ENCODE data around the gene COA1.
A peak's percentile ranks its signal among the peaks of the same experiment; 100 is the strongest.
"Not testable (repeated sequence)": the region's sequence is repeated elsewhere in the genome, so short reads cannot be mapped to it uniquely, and the experiment has no call there.

Gene COA1

DNA sequence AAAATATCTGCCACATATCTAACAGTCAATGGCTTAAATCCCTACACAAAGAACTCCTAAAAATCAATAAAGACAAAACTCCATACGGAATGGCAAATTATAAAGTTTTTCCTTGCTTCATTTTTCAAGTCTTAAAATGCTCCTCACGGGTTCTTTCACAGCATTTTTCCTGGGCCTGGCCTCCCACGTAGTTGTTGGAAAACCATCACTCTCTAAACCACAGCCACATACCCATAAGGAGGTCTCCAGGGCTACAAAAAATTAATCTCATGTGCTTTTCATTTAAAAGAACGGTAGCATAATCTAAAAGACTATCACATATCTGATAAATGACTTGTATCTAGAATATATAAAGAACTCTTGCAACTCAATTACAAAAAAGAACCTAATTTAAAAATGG lies 2.9 kb downstream of the COA1 start:
- no peak for DNase-seq

DNA sequence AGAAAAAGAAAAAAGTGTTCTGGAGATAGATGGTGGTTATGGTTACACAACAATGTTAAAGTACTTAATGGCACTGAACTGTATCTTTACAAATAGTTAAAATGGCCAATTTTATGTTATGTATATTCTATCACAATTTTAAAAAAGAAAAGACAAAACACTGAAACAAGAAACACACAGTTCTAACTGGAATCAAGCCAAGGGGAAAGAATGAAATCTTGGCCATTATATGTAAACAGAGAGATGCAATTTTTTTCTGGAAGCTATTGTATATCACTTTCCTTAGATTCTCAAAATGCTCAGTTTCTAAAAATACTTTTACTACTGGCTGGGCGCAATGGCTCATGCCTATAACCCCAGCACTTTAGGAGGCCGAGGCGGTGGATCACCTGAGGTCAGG lies 4.1 kb downstream of the COA1 start:
- DNase-seq = no peak

DNA sequence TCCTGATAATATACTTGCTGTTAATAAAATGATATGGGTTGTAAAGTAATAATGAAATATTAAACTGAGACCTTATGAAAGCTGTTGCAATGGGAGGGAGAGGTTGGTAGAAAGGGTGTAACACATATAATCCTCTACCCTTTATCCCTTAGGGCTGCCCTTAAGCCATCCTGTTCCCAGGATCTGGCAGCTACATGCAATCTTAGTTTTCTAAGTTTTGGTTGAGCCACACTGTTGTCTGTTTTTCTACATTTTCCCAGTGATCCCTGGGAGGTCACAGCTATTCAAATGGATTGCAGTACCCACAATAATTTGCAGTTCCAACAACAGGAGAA lies 6.3 kb downstream of the COA1 start:
- no peak for DNase-seq

DNA sequence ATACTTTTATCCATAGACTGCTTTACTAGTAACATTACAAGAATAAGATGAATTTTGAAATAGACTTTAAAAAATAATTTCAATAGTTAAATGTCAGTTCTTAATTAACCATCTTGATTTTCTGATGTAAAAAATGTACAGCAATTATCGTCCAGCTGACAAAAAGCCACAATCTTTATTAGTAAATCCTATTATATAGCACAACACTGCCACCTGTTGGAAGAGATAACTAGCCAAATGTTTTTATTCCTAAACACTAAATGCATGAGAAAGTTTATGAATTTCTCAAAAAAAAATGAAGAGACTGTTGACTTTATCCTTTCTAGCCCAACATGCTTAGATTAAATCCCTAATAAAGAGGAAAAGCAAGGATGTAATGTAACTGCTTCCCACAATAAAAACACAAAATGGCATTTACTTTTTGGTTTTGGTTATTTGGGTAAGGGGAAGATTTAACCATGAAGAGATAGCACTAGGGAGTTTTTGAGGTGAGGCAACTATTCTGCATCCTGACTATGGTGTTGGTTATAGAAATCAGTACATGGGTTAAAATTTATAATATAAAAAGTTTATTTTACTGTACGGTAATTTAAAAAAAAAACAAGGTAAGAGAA lies 8.0 kb downstream of the COA1 start:
- DNase-seq = peak; percentile 16

DNA sequence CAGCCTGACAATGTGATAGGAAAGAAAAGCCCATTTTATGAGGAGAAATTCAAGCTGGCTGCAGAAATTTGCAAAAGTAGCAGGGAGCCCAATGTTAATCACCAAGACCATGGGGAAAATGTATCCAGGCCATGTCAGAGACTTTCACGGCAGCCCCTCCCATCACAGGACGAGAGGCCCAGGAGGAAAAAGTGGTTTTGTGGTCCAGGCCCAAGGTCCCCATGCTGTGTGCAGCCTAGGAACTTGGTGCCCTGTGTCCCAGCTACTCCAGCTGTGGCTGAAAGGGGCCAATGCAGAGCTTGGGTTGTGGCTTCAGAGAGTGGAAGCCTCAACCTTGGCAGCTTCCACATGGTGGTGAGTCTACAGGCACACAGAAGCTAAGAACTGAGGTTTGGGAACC lies 12.7 kb downstream of the COA1 start:
- no peak for DNase-seq

DNA sequence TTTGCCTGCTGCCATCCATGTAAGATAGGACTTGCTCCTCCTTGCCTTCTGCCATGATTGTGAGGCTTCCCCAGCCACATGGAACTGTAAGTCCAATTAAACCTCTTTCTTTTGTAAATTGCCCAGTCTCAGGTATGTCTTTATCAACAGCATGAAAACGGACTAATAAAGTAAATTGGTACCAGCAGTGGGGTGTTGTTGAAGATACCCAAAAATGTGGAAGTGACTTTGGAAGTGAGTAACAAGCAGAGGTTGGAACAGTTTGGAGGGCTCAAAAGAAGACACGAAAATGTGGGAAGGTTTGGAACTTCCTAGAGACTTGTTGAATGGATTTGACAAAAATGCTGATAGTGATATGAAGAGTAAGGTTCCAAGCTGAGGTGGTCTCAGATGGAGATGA lies 13.4 kb downstream of the COA1 start:
- DNase-seq = not testable (repeated sequence)

DNA sequence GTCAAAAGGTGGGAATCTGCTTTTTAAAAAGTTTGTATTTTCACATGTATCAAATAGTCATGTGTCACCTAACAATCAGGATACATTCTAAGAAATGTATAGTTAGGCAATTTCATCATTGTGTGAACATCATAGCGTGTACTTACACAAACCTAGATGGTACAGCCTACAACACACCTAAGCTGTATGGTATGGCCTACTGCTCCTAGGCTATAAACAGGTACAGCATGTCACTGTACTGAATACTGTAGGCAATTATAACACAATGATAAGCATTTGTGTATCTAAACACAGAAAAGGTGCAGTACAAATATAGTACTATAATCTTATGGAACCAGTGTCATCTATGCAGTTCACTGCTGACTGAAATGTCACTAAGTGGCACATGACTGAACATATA lies 17.8 kb downstream of the COA1 start:
- no peak for DNase-seq

DNA sequence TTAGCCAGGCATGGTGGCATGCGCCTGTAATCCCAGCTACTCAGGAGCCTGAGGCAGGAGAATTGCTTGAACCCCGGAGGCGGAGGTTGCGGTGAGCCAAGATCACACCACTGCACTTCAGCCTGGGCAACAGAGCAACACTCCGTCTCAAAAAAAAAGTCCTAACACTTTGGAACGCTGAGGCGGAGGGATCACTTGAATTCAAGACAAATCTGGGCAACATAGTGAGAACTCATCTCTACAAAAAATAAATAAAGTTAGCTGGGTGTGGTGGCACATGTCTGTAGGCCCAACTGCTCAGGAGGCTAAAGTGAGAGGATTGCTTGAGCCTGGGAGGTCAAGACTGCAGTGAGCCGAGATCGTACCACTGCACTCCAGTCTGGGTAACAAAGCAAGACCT lies 21.3 kb downstream of the COA1 start:
- DNase-seq = not testable (repeated sequence)

DNA sequence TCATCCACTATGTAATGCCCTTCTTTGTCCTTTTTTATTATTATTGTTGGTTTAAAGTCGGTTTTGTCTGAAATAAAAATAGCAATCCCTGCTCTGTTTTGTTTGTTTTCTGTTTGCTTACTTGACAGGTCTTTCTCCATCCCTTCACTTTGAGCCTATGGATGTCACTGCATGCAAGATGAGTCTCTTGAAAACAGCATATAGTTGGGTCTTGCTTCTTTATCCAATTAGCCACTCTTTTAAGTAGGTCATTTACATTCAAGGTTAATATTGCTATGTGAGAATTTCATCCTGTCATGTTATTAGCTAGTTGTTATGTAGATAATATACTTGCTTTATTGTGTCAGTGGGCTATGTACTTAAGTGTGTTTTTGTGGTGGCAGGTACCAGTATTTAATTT lies 25.8 kb downstream of the COA1 start:
- DNase-seq = no peak

DNA sequence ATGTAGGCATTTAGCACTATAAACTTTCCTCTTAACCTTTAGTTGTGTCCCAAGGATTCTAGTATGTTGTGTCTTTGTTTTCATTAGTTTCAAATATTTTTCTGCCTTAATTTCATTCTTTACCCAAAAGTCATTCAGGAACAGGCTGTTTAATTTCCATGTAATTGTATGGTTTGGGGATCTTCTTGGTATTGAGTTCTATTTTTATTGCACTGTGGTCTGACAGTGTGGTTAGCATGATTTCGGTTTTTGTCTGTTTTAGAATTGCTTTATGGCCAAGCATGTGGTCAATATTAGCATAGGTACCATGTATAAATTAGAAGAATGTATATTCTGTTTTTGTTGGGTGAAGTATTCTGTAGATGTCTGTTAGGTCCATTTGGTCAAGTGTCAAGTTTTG lies 26.3 kb downstream of the COA1 start:
- DNase-seq = no peak

DNA sequence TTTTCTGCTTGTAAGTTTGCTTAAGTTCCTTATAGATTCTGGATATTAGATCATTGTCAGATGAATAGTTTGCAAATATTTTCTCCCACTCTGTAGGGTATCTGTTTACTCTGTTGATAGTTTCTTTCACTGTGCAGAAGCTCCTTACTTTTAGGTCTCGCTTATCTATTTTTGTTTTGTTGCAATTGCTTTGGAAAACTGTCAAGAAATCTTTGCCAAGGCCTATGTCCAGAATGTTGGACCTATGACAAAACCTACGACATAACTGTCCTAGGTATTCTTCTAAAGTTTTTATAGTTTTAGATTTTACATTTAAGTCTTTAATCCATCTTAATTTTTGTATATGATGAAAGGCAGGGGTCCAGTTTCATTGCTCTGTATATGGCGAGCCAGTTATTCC lies 27.4 kb downstream of the COA1 start:
- no peak for DNase-seq

DNA sequence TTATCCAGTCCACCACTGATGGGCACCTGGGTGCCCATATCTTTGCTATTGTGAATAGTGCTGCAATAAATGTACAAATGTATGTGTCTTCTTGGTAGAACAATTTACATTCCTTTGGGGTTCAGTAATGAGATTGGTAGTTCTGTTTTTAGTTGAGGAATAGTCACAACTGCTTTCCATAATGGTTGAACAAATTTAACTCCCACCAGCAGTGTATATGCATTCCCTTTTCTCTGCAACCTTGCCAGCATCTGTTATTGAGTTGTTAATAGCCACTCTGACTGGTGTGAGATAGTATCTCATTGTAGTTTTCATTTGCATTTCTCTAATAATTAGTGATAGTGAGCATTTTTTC lies 27.8 kb downstream of the COA1 start:
- DNase-seq = no peak

DNA sequence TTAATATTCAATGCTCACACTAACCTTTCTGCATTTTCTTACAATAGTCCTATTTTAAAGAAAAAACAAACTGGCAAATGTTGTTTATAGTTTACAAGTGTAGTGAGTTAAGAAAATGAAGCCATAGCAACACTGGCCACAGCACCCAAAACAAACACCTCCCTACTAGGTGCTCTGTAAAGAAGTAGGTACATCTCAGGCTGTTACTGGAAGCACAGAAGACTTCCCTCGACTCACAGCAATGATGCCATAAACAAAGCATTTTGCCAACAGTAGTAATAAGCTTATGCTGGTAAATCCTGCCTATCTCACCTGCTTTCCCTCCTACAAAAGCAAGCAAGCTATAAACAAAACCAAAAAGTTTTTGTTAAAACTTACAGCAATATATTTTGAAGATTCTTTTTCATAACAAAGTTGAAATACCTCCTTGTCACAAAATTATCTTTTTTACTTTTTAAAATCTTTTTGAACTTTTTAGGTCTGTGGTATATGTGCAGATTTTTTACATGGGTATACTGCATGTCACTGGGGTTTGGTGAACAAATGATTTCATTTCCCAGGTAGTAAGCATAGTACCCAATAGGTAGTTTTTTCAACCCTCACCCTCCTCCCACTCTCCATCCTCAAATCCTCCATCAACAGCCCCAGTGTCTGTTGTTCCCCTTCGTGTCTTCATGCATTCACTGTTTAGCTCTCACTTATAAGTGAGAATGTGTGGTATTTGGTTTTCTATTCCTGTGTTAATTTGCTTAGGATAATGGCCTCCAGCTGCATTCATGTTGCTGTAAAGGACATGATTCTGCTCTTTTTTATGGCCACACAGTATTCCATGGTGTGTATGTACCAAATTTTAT lies 28.4 kb downstream of the COA1 start:
- DNase-seq = no peak

DNA sequence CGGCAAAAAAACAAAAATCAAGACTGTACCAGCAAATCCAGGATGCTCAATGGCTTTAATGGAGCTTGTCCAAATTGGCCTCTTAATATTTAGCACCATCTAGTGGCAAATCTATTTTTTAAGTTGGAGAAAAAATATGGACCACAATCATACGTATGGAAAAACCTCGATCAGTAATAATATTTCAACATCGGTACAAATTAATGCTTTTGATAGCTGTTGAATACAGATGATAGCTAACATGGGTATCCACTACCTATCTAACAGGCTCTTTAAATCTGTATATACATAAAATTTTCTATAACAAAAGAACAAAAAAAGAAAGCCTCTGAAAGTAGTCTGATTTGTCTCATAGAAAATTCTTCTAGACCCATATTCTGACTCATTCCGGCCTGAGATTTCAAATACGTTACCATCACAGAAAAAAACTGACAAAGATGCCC lies 29.2 kb downstream of the COA1 start:
- peak; percentile 27 for DNase-seq

DNA sequence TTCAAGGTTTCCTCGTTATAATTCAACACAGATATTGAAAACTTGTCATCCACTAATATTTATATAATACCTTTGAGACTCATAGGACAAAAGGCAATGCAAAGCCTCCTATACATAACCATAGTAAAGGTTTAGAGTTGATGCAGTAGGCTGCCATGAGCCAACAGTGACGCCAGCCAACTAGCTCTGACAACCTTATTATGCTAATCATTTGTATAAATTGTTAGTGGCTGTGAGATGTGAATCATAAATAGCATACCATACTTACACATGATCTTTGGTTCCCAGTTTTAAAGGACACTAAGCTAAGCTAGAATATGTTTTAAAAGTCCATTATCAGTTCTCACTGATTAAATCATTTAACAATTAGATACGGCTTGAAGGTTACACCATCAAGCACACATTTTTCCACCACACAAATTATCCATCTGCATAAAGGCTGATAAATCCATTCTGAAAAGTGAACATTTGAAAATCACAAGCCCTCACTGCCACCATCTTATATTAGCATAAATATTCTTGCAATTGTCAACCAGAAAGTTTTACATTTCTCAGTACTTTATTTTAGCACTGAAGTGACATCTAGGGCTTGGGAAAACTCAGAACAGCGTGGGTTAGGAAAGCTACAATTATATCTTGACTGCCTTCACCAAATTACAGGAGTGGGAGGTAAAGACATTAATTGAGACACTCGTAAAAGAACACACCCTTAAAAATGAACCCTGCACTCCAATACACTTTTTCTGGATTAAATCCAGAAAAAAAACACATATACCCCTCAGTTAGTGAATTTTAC lies 30.7 kb downstream of the COA1 start:
- no peak for DNase-seq

DNA sequence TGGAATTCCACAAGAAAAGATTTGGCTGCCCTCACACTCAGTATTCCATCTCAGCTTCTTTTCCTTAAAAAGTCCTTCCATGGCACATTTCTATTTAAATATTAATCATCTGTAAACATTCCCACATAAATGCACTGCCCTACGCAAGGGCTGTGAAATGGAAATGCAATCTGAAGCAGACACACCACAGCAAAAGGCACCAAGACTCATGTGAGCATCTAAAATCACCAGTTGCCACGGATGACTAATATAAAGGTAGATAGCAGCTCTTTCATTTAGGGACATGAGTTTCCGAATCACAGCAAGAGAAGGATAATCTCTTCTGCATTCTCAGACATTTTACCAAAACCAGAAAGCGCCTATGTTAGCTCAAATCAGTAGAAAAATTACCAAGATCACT lies 31.6 kb downstream of the COA1 start:
- no peak for DNase-seq

DNA sequence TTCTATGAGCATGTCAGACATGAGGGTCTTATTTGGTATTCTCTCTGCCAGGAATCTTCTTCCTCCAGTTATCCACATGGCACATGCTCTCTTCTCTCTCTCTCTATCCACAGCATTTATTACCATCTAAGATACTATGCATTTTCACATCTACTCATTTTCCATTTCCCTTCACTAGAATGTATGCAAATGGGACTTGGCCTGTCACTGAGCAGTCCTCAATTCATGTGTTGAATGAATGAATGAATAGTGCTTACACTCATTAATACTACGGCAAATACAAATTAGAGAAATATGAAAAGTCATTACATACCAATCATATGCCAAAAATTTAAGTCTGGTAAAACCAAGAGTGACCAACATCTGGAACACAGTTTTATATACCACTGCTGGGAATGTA lies 34.0 kb downstream of the COA1 start:
- DNase-seq = no peak

DNA sequence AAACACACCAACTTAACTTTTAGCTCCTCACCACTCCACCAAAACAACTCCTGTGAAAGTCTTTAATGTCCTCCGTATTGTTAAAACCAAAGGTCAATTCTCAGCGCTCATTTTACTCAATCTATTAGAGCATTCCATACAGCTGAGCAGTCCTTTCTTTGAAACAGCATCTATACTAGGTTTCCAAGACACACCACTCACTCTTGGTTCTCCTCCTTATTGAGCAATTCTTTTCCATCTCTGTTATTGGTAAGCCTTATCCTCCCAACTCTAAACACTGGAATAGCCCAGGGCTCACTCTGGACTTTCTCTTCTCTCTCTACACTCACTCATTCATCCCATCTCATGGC lies 34.9 kb downstream of the COA1 start:
- DNase-seq = no peak

DNA sequence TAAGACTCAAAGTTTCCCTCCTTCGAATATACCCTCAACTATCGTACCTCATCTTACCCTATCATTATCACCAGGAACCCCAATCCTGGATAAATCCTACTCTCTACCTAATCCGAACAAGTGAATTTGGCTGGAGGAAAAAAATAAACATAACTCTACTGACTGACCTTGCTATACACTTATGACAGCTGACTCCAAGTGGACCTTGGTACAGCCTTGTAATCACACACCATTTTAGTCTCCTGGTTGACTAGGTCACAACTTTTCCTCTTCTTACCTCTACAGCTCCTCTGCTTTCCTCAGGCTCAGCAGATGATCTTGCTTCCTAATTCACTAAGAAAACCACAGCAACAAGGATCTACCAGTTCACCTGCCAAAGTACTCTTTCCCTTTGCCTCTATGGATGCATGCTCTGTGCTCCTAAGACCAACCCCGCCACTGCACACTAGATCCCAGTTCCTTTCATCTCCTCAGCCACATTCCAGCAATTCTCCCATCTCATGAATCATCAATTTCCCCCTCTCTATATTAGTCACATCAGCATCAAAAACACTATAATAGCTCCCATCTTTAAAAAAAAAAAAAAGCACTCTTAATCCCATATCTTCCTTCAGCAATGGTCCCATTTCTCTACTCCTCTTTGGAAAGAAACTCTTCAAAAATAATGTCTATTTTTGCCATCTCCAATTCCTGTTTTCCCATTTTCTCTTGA lies 35.5 kb downstream of the COA1 start:
- no peak for DNase-seq

DNA sequence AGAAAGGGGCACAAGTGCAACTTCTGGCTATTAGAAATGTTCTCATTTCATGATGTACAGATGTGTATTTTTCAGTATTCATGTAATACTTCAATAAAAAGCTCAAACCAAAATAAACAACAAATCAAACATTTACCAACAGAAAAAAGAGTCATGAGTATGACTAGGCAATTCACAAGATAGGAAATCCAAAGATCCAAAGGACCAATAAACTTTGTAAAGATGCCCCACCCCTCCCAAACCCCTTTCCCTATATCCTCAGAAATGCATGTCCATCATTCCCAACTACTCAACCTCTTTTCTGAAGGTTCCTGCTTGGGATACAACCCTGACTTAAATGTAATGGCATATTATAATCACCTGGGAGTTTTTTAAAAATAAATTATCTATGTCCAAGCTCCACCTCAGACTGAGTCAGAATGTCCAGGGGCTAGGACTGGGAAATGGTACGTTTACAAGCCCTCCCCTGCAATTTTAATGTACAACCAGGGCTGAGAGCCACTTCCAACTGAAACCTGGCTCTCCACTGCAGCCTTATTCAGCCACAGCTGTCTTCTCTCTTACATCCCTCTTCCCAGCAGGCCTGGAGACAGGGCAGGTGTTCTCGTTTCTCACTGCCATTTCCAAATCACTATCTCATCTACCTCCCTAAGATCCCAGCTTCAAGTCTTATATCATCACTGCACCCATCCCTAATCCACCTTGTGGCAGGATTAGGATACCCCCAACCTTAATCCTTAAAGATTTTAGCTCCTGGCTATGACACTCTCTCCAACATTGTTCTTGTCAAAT lies 36.5 kb downstream of the COA1 start:
- DNase-seq = no peak

DNA sequence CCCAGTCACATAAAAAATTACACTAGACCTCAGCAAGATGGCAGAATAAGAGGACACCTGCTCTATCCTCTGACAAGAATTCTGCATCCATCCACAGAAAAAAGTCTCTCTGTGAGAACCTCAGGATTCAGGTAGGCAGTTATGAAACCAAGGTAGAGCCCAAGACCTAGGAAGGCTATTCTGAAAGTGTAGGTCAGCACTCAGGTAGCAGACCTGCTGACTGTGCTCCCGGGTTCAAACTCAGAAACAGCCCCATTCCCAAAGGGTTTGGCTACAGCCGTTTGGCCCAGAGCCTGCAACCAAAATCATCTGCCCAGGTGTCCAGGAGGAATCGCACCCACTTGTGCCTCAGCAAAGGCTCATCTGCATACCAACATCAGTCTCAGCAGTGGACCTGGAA lies 37.7 kb downstream of the COA1 start:
- DNase-seq = no peak

DNA sequence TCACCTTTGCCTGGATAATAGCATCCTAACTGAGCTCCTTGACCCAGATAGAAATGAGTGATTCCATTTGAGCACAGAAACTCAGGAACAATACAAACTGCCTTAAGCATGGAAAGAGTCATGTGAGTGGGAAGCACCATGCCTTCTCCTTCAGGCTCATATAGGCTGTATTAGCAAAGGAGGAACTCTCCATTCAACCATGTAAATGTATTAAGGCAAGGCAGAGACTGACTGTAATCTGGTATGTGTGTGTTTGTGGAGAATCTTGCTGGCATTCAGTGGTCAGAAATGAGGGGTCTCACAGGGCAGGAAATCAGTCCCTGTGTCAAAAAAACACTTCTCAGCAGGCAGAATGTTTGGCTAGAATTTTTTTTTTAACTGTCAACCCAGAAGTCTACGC lies 40.2 kb downstream of the COA1 start:
- DNase-seq = no peak

DNA sequence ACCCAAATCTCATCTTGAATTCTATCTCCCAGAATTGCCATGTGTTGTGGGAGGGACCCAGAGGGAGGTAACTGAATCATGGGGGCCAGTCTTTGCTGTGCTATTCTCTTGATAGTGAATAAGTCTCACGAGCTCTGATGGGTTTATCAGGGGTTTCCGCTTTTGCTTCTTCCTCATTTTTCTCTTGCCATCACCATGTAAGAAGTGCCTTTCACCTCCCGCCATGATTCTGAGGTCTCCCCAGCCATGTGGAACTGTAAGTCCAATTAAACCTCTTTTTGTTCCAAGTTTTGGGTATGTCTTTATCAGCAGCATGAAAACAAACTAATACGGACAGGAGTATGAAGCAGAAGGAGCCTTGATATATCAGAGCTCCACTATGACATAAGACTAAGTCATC lies 41.5 kb downstream of the COA1 start:
- DNase-seq = not testable (repeated sequence)
